ENCODE measurements around the gene SWSAP1. TPM values are rescaled to one million over a fixed set of nuclear protein-coding genes. Genes with fewer than 3 reads are reported as not detected.
"Not testable (repeated sequence)": the region's sequence is repeated elsewhere in the genome, so short reads cannot be mapped to it uniquely, and the experiment has no call there.

SWSAP1 gene, protein sequence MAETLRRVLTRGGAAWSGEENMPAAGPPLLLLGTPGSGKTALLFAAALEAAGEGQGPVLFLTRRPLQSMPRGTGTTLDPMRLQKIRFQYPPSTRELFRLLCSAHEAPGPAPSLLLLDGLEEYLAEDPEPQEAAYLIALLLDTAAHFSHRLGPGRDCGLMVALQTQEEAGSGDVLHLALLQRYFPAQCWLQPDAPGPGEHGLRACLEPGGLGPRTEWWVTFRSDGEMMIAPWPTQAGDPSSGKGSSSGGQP
- 4.6 TPM for total RNA-seq

DNA sequence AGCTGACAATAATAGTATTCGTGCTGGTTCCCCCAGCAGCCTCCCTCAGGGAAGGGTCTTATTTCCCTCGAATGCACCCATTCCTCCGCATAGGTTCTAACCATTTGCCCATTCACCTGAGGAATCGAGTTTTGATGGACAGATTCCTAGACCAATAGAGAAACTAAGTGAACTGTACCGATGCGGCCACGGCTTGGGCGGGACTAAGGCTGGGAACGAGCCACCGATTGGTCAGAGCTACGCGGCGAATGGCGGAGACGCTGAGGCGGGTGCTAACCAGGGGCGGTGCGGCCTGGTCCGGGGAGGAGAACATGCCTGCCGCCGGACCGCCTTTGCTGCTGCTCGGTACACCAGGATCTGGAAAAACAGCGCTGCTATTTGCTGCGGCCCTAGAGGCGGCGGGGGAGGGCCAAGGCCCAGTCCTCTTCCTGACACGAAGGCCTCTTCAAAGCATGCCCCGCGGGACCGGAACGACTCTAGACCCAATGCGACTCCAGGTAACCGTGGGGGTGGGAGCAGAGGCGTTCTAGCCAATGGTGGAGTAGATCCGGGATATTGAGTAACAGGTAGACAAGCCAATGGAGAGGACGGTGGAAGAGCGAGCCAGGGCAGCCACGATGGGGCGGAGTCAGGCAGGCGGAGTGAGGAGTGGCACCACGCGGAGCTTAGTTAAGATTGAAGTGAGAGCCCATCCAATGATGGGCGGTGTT, at the start of gene SWSAP1:
Gene SWSAP1, plus strand, starts transcription at position 234 of the 710 bp plus-strand sequence. Its CDS starts 15 bp downstream, at position 249.
- peak; percentile 91 to 100 (median 99) for DNase-seq (ENCODE audit: low read depth in 2 of 3, low spot score in 2 of 3)

DNA sequence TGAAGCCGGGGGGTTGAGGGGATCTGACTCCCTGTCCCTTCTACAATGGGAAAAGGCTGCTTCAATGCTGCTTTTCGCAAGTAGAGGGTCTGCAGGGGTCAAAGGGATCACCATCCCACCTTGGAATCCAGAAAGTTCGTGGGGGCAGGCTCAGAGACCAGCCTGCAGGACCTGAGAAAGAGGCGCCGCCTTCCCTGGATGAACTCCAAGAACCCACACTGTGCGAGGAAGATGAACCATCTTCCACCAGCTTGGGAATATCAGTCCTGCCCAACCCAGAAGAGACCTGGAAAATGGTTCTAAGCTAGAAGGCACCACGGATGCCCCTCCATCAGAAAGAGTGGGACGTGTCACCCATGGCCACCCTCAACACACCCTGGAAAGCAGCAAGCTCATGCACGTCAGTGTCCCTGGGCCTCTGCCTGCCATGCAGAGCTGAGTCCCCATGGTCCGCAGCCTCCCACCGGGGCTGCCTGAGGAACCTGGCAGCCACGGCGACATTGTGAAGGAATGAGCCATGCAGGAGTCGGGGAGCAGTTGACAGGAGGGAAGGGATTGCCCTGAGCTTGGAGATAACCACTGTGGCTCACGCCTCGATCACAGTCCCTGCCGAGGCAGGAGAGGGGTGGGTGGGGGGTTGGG, 49.6 kb upstream of the SWSAP1 start:
- DNase-seq (ENCODE audit: low read depth in 2 of 3, low spot score in 2 of 3), result no peak

DNA sequence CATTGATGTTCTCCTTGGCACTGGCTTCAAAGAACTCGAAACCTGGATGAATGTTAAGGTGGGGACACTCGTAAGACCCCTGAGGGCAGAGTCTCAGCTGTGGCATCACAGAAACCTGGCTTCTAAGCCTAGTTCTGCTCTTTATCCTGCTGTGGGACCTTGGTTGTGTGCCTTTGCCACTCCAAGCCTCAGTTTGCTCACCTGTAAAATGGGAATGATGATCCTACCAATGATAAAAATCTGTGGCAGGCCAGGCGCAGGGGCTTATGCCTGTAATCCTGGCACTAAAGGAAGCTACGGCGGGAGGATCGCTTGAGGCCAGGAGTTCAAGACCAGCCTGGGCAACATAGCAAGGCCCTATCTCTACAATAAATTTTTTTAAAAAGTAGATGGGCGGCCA, 48.9 kb upstream of the SWSAP1 start:
- DNase-seq (ENCODE audit: low read depth in 2 of 3, low spot score in 2 of 3), result no peak

DNA sequence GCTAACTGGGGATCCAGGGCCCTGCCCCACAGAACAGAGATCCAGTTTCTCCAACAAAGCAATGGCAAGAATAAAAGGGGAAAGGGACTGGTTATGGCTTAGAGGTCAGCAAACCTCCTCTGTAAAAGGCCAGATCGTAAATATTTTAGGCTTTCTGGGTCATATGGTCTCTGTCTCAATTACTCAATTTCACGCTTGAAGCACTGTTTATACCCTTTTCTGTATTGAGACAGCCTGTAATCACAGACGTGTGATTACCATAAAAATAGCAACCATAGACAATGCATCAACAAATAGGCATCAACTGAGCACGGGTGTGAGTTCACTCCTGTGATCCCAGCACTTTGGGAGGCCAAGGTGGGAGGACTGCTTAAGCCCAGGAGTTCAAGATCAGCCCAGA, 44.3 kb upstream of the SWSAP1 start:
- no peak for DNase-seq (ENCODE audit: low read depth in 2 of 3, low spot score in 2 of 3)

DNA sequence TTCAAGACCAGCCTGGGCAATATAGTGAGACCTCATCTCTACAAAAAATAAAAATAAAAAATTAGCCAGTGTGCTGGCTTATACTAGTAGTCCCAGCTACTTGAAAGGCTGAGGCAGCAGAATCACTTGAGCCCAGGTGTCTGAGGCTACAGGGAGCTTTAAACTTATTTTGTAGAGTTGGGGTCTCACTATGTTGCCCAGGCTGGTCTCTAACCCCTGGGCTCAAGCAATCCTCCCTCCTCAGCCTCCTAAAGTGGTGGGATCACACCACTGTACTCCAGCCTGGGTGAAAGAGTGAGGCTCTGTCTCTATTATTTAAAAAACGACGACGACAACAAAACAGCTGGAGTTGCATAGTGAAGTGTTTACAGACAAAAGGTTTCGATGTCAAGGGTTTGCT, 43.0 kb upstream of the SWSAP1 start:
- no peak for DNase-seq (ENCODE audit: low read depth in 2 of 3, low spot score in 2 of 3)

DNA sequence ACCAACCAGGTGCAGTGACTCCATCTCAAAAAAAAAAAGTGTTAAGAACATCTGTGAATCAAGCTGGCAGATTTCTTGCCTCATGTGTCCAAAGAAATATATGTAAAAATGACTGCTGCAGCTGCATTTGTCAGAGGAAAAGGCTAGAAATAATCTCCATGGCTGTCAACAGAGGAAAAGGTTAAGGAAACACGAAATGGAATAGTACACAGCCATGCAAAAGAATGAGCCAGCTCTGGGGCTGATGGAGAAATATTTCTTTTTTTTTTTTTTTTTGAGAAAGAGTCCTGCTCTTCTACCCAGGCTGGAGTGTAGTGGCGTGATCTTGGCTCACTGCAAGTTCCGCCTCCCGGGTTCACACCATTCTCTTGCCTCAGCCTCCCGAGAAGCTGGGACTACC, 41.6 kb upstream of the SWSAP1 start:
- no peak for DNase-seq (ENCODE audit: low read depth in 2 of 3, low spot score in 2 of 3)

DNA sequence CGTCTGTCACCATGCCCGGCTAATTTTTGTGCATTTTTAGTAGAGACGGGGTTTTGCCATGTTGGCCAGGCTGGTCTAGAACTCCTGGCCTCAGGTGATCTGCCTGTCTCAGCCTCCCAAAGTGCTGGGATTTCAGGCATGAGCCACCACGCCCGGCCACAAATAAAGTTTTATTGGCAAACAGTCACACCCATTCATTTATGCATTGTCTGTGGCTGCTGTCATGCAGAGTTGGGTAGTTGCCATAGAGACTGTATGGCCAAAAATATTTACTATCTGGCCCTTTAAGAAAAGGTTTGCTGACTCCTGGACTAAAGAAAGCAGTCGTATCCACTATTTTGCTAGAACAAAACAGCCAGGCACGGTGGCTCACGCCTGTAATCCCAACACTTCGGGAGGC, 40.6 kb upstream of the SWSAP1 start:
- DNase-seq (ENCODE audit: low read depth in 2 of 3, low spot score in 2 of 3), result peak in 1 of 3 donors; percentile 28

DNA sequence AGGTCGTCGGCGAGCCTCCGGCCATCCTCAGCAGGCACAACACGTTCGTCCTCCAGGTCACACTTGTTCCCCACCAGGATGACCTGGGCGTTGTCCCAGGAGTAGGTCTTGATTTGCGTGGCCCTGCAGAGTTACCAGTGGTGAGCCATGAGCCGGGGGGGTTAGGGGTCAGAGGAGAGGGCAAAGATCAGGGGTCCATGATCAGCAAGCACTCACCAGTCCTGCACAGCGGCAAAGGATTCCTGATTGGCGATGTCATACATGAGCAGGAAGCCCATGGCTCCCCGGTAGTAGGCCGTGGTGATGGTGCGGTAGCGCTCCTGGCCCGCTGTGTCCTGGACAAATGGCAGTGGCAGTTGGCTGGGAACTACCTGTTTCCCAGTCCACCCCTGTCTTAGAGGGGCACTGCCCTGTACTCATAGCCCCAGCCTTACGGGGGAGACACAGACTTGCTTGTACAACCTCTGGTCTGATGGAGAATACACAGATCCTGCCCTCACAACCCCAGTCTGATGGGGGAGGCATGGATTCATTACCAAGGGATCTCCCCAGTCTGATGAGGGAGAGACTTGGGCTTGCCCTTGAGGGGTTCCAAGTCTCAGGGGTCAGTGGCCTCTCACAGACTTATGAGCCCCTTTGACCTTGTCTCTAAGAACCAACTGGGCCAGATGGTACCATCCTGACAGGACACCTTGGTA, 38.9 kb upstream of the SWSAP1 start:
- DNase-seq (ENCODE audit: low read depth in 2 of 3, low spot score in 2 of 3), result no peak

DNA sequence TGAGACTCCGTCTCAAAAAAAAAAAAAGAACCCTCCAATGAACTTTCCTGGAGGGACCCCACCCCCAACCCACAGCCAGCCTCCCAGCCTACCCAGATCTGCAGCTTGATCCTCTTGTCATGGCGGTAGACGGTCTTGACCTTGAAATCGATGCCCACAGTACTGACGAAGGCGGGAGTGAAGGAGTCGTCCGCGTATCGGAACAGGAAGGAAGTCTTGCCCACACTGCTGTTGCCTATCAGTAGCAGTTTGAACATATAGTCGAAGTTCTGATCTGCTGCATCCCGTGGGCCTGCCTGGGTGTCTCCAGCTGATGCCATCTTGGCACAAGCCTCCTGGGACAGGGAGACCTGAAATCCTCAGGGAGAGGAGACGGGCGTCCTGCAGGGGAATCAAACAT, 37.4 kb upstream of the SWSAP1 start:
- peak in 1 of 3 donors; percentile 38 for DNase-seq (ENCODE audit: low read depth in 2 of 3, low spot score in 2 of 3)

DNA sequence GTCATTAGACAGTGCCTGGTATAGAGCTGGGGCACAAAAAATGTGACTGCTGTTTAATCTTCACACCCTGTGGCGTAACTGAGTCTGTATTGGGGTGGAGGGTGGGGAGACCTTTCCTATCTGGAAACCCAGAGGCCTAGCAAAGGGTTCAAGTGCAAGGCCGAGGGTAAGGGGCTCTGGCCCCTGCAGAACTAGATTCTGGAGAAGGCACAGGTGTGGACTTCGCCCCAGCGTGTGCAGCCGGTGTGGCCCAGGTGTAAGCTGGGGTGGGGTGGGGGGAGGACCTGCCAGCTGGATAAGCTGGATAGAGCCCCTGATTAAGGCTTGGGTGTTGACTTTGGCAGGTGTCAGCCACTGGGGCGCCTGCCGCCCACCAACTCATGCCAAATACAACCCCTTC, 36.3 kb upstream of the SWSAP1 start:
- DNase-seq (ENCODE audit: low read depth in 2 of 3, low spot score in 2 of 3), result no peak

DNA sequence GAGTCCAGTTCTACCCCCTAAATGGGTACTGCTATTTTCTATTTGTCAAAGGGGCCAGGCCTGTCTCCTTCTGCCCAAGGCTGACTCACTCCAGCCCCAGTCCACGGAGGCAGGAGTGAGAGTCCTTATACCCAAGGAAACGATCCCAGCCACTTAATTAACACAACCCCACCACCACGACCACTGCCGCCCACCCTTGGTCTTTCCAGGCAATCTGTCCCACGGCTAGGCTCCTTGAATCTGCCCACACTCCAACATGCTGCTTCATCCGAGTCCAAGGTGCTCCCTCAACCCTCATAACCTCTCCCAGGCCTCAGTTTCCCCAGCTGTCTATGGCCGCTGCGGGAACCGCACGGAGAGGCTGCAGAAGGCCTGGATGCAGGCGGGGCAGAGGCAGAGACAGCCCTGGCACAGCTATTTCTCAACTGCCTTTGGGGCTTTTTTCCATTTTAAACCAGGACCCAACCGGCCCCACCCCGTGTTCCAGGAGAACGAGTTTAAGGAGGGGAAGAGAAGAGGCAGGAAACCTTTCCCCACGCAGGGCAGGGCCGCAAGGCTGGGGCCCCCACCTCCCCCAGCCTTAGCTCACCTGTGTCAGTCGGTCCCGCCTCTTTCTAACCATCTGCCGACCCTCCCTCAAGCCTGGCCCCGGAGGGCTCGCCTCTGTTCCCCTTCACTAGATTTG, 35.8 kb upstream of the SWSAP1 start:
- DNase-seq (ENCODE audit: low read depth in 2 of 3, low spot score in 2 of 3), result no peak

DNA sequence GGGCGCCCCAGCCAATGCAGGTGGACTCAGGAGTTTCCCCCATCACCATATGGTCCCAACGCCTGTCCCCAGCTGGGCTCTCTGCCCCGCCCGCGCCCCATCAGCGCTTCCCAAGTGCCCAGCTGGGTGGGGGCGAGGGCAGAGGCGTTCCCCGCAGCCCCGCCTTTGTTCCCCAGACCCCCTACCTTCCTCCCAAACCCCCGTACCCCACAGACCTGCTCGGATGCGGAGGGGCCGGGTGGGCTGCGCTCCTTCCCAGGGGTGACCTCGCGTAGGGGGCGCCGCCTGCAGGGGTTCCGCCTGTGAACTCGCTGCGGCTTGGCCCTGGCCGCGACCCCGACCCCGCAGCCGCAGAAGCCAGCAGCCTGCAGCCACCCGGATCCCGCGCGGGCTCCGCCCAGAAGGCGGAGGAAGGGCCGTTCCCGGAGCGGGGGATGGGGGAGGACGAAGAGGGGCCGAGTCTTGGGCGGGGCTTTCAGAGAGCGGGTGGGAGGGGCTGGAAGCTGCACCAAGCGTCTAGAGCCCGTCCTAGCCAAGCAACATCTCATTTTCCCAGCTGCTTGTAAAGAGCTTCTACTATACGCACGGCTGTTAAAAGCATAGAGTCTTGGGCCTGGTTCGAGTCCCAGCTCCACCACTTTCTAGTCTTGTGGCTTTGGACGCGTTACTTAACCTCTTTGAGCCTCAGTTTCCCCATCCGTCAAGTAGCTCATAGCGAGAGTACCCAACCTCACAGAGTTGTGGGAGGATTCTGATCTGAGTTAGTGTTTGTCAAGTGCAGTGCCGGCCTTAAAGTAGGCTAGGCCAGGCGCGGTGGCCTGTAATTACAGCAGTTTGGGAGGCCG, 35.0 kb upstream of the SWSAP1 start, which contains the start of gene RAB3D:
Gene RAB3D, minus strand, starts transcription at position 404 of the 845 bp plus-strand sequence. CDS start 2,258 bp downstream, outside the sequence.
- peak; percentile 38 to 87 (median 85) for DNase-seq (ENCODE audit: low read depth in 2 of 3, low spot score in 2 of 3)

DNA sequence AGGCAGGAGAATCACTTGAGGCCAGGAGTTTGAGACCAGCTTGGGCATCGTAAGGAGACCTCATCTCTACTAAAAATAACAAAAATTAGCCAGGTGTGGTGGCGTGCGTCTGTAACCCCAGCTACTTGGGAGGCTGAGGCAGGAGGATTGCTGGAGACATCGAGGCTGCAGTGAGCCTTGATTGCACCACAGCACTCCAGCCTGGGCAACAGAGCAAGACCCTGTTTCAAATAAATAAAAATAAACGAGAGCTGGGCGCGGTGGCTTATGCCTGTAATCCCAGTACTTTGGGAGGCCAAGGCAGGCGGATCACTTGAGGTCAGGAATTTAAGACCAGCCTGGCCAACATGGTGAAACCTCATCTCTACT, 34.4 kb upstream of the SWSAP1 start:
- not testable (repeated sequence) for DNase-seq (ENCODE audit: low read depth in 2 of 3, low spot score in 2 of 3)

DNA sequence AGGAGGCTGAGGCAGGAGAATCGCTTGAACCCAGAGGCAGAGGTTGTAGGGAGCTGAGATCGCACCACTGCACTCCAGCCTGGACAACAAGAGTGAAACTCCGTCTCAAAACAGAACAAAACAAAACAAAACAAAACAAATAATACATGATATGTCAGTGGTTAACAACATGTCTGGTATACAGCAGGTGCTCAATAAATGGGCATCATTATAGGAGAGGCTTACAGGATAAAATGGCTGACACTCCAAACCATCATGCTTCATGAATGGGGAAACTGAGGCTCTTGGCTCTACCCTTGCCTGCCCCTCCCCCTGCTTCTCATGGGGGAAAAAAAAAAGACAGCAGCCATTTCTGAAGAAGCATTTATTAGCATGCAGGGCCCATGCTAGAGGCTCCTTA, 32.0 kb upstream of the SWSAP1 start:
- no peak for DNase-seq (ENCODE audit: low read depth in 2 of 3, low spot score in 2 of 3)

DNA sequence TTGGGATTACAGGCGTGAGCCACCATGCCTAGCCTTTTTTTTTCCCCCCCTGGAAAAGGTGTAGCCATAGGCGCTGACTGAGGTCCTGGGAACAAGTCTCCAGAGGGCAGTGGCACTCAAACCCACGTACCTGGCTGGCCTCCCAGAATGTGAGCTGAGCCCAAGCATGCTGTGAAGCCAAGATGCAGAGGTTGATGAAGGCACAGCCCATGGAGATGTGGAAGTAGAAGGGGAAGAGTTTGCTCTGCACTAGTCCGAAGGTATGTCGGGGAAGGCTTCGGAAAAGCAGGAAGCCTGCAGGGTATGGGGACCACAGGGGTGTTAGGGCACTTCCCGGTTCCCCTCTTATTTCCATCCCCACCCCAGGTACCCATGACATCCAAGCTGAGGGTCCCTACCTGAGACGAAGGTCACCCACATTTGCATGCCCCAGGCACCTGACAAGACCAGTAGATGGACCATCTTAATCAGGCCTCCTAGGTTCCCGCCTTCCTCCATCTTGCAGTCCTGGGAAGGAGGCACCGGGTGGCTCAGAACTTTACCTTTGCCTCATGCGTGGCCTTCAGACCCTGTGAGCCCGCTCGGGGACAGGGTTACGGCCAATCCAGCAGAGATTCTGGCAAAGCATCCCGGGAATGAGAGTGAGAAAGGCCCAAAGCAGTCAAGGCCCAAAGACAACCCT, 29.2 kb upstream of the SWSAP1 start:
- no peak for DNase-seq (ENCODE audit: low read depth in 2 of 3, low spot score in 2 of 3)

DNA sequence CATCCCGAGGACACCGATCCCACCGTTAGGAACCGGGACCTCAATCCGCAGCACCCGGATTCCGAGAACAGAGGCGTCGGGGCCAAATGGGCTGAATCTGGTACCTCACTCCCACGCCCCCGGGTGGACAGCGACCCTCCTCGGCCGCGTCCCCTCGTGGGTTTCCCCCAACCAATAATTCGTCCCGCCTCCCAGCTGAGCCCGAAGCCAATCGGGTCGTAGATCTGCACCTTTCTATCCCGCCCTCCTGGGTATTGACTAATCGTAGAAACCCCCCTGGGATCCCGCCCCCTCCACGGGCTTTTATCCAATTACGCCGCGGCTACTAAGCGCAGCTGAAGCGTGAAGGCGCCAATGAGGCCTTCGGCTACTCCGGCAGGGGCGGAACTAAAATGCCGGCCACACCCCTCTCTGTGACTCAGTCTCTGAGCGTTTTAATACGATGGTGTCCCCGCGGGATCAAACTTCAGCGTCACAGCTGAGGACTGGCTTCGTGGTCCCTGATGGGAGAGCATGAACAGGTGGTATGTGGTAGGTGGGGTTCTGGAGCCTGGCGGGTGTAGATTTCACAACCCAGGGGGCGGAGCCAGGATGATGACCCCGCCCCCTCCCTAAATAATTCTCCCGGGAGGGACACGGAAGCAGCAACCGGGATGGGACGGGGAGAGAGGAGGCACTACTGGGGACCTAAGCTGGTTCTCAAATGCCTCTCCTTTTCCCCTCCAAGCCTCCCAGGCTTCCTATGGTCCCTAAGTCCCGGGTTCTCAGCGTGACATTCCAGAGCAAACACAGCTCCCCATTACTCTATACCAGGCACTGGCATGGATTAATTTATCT, 28.1 kb upstream of the SWSAP1 start, which contains the start of the genes CCDC159 and TMEM205:
Gene CCDC159, plus strand, starts transcription at position 416 of the 837 bp plus-strand sequence. Its CDS starts 88 bp downstream, at position 504.
Gene TMEM205, minus strand, starts transcription at position 165 of the 837 bp plus-strand sequence. CDS start 649 bp downstream, outside the sequence.
- DNase-seq (ENCODE audit: low read depth in 2 of 3, low spot score in 2 of 3), result peak; percentile 87 to 100 (median 99)

DNA sequence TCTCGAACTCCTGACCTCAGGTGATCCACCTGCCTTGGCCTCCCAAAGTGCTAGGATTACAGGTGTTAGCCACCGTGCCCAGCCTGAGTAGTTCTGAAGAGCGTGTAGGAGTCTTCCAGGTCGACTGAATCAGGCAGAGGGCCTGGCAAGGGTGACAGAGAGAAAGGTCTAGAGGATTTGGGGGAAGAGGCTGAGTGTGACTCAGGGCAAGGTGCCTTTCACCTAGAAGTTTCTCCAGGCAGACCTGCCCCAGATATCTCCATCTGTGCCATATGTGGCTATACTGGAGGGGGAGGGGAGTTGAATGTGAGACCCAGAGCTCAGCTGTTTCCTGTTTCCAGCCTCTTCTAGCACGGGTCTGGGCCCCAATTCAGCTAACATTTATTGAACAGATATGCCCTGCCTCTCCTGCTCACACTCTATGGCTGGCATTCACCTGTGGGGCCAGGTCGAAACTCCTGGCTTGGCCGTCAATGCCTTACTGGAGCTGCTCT, 26.9 kb upstream of the SWSAP1 start:
- peak in 1 of 3 donors; percentile 41 for DNase-seq (ENCODE audit: low read depth in 2 of 3, low spot score in 2 of 3)

DNA sequence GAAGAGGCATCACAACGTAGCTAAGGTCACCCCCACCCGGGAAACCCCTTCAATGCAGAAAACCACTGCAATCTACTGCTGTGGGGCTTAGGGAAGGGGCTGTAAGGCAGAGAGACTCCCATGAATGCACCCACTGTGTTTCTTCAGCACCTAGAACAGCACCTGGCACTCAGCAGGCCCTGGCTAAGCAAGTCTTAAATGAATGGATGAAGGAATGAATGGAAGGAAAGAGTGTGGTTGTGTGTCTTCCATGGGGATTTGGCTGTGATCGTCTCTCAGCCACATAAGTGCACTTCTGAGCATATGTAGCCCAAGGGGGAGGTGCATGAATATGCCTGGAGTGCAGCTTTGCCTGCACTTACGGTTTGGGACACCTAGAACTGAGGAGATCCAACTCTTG, 25.3 kb upstream of the SWSAP1 start:
- no peak for DNase-seq (ENCODE audit: low read depth in 2 of 3, low spot score in 2 of 3)
